Sigmoid colon (tissue), 4 donors: ENCODE results near the gene ELP4.

Experiments used
- EP300 ChIP-seq, 4 donors: sonication (generic); formaldehyde crosslinking; IDR thresholded peaks; one replicate each; pipeline ENCODE4 v1.6.1; 2017; ENCODE audit warnings: antibody characterized with exemption in 4 of 4
- POLR2A ChIP-seq, 2 donors: fragments of 450-650 bp; IDR thresholded peaks; one replicate each; pipeline ENCODE4 v1.6.1; 2016; ENCODE audit warnings: antibody characterized with exemption in 2 of 2, mild to moderate bottlenecking in 2 of 2, moderate library complexity in 2 of 2
- POLR2AphosphoS5 ChIP-seq, 4 donors: sonication (generic); formaldehyde crosslinking; IDR thresholded peaks; one replicate each; pipeline ENCODE4 v1.6.1; 2017; ENCODE audit warnings: antibody characterized with exemption in 4 of 4
- TF ChIP-seq, protein P1 (sequence below), 4 experiments: fragments of 450-650 bp in 3 of 4; fragments of 200-600 bp in 1 of 4; IDR thresholded peaks; one replicate each; pipeline ENCODE4 v1.5.1; 2016 to 2019; ENCODE audit warnings: antibody characterized with exemption in 4 of 4, mild to moderate bottlenecking in 3 of 4, moderate library complexity in 2 of 4

DNA sequence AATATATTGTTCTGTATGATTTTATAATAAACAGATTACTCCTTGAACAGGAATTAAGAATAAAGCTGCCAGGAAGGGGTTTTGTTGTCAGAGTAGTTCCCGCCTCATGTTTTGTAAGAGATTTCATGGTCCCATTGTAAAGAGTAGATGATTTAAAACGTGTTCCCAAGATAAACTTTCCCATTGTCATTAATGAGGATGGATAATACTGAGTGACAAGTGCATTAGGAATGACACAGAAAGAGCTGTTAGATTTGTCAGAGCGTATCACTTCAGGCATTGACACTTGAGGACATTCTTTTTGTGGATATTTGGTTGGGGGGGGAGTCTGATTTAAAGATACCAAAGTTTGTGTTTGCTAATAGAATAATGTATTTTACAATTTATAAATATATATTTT, 154.6 kb downstream of the ELP4 start:
- TF ChIP-seq, protein P1, sequence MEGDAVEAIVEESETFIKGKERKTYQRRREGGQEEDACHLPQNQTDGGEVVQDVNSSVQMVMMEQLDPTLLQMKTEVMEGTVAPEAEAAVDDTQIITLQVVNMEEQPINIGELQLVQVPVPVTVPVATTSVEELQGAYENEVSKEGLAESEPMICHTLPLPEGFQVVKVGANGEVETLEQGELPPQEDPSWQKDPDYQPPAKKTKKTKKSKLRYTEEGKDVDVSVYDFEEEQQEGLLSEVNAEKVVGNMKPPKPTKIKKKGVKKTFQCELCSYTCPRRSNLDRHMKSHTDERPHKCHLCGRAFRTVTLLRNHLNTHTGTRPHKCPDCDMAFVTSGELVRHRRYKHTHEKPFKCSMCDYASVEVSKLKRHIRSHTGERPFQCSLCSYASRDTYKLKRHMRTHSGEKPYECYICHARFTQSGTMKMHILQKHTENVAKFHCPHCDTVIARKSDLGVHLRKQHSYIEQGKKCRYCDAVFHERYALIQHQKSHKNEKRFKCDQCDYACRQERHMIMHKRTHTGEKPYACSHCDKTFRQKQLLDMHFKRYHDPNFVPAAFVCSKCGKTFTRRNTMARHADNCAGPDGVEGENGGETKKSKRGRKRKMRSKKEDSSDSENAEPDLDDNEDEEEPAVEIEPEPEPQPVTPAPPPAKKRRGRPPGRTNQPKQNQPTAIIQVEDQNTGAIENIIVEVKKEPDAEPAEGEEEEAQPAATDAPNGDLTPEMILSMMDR (IDR thresholded peaks at IDR 0.05): no peak
- TF ChIP-seq POLR2A (IDR thresholded peaks at IDR 0.05) (no peak), POLR2AphosphoS5 (IDR thresholded peaks at IDR 0.05) (no peak), EP300 (IDR thresholded peaks at IDR 0.05) (no peak)
